ENCODE results near the gene RADIL. TPM values are rescaled to one million over a fixed set of nuclear protein-coding genes. Genes with fewer than 3 reads are reported as not detected.

Gene RADIL
- total RNA-seq, 2 donors from 2014 or later, result 7.7 to 16.0 TPM

- Histone ChIP-seq H3K4me3 (no peak overlapping the region), H3K27ac (no peak overlapping the region), H3K9me3 (no peaks in the 10 kb centered on the region), H3K4me1 (peaks cover 0 to 9% of the 10 kb centered on the region in 2 donors), H3K36me3 (peaks cover 42% of the 10 kb centered on the region), H3K27me3 (no peaks in the 10 kb centered on the region)
- DNase-seq (ENCODE audit: low spot score), result peak; percentile 73
- peak; percentile 89 to 95 for TF ChIP-seq CTCF (IDR thresholded peaks at IDR 0.05)
Observed at GRCh38 chr7:4753598-4754432, 129.7 kb downstream of the RADIL start.

- DNase-seq (ENCODE audit: low spot score), result no peak
- H3K4me1 ChIP-seq, result peaks cover 0 to 33% of the 10 kb centered on the region in 2 donors
- H3K4me3 ChIP-seq, result no peak overlapping the region
- H3K36me3 ChIP-seq, result peaks cover 22% of the 10 kb centered on the region
- TF ChIP-seq CTCF (IDR thresholded peaks at IDR 0.05), result no peak
- H3K9me3 ChIP-seq, result no peaks in the 10 kb centered on the region
- no peak overlapping the region for H3K27ac ChIP-seq
- H3K27me3 ChIP-seq, result no peaks in the 10 kb centered on the region
Observed at GRCh38 chr7:4751398-4751947, 132.0 kb downstream of the RADIL start.

GRCh38 chr7:4749798-4750197 lies 133.7 kb downstream of the RADIL start:
- peaks cover 0 to 46% of the 10 kb centered on the region in 2 donors for H3K4me1 ChIP-seq
- DNase-seq (ENCODE audit: low spot score), result no peak
- peaks cover 6% of the 10 kb centered on the region for H3K36me3 ChIP-seq
- no peaks in the 10 kb centered on the region for H3K27me3 ChIP-seq
- no peaks in the 10 kb centered on the region for H3K9me3 ChIP-seq
- no peak overlapping the region for H3K4me3 ChIP-seq
- peak overlapping the region in 1 of 2 donors; percentile 39 for H3K27ac ChIP-seq
- TF ChIP-seq CTCF (IDR thresholded peaks at IDR 0.05), result no peak

- peak overlapping the region; percentile 39 to 88 for H3K27ac ChIP-seq
- peaks cover 0 to 50% of the 10 kb centered on the region in 2 donors for H3K4me1 ChIP-seq
- no peak for TF ChIP-seq CTCF (IDR thresholded peaks at IDR 0.05)
- DNase-seq (ENCODE audit: low spot score), result no peak
- no peaks in the 10 kb centered on the region for H3K9me3 ChIP-seq
- H3K27me3 ChIP-seq, result no peaks in the 10 kb centered on the region
- no peak overlapping the region for H3K4me3 ChIP-seq
- peaks cover 1% of the 10 kb centered on the region for H3K36me3 ChIP-seq
Observed at GRCh38 chr7:4749363-4749762, 134.2 kb downstream of the RADIL start.

Small RNAs within 50 kb of the gene (microRNA-seq; reads per million reads assigned to microRNA genes)
- 0 reads per million in 2 donors for gene MIR4656 (ENCODE audit: borderline number of aligned reads in 2 of 2, borderline replicate concordance in 1 of 2)

Other genes with a start within 250 kb of the RADIL start
- 10 to 100 TPM; 19.4 to 24.8 TPM for gene FOXK1, start 201.4 kb downstream of the RADIL start, total RNA-seq
- gene AP5Z1, start 108.1 kb downstream of the RADIL start, total RNA-seq, result 1 to 10 TPM; 7.5 to 9.2 TPM
- gene PAPOLB, start 21.7 kb downstream of the RADIL start, total RNA-seq, result under 1 TPM; 0.11 to 0.28 TPM
- gene MMD2, start 75.5 kb upstream of the RADIL start, total RNA-seq, result under 1 TPM in 1 of 2 donors, not detected in 1; 0.19 TPM
- 1 to 10 TPM; 6.1 to 6.9 TPM for gene RBAK, start 162.1 kb upstream of the RADIL start, total RNA-seq

Data from right atrium auricular region (tissue), 2 donors.